Caco-2 (cell line): ENCODE data around the gene RAD51B. TPM values are rescaled to one million over a fixed set of nuclear protein-coding genes. Genes with fewer than 3 reads are reported as not detected.
A peak's percentile ranks its signal among the peaks of the same experiment; 100 is the strongest.

Experiments used
- BruUV-seq: library from RNA; stranded (reverse); fragments of 400-500 nt; replicated peaks from 2 replicates; lab custom pipeline; 2021; lab: Mats Ljungman, UMichigan
- CTCF ChIA-PET: fragments of 300-600 bp; sonication (Branson Sonifier 250); formaldehyde crosslinking; loops from one replicate; lab custom pipeline; 2022; ENCODE audit warnings: antibody characterized with exemption; lab: Charles Lee
- POLR2A ChIA-PET: fragments of 300-600 bp; sonication (Branson Sonifier 250); formaldehyde crosslinking; loops from one replicate; lab custom pipeline; 2022; ENCODE audit warnings: antibody characterized with exemption; lab: Charles Lee
- DNase-seq, 2 experiments: peaks; one replicate each; pipeline versions ENCODE4 v3.0.0 to v3.0.0-alpha.2; 2020 to 2022
- H3K27me3 ChIP-seq: replicated peaks from 2 replicates; pipeline ENCODE4 v1.6.0; 2011; ENCODE audit warnings: low read length; ENCODE audit not compliant: control insufficient read depth, insufficient read depth
- H3K36me3 ChIP-seq: 2 replicates; pipeline ENCODE4 v1.5.1; 2011; ENCODE audit warnings: low read length; ENCODE audit not compliant: control insufficient read depth, insufficient read depth
- H3K4me1 ChIP-seq: fragments of 250-450 bp; sonication (Bioruptor Pico); 2 replicates; pipeline ENCODE4 v1.5.1; 2020; ENCODE audit warnings: mild to moderate bottlenecking
- H3K4me3 ChIP-seq: 2 replicates; pipeline ENCODE4 v1.5.1; 2011; ENCODE audit warnings: low read depth, mild to moderate bottlenecking, control low read depth, low read length
- H3K9me3 ChIP-seq: fragments of 250-450 bp; sonication (Bioruptor Pico); 2 replicates; pipeline ENCODE4 v1.5.1; 2020; ENCODE audit warnings: mild to moderate bottlenecking, moderate library complexity
- H3K27ac Mint-ChIP-seq: one replicate; pipeline ENCODE4 v1.8.0; 2022; ENCODE audit warnings: mixed read lengths; ENCODE audit not compliant: unreplicated experiment
- H3K27me3 Mint-ChIP-seq: one replicate; pipeline ENCODE4 v1.8.0; 2022; ENCODE audit warnings: mixed read lengths; ENCODE audit not compliant: insufficient read depth, unreplicated experiment
- H3K36me3 Mint-ChIP-seq: one replicate; pipeline ENCODE4 v1.8.0; 2022; ENCODE audit warnings: mild to moderate bottlenecking, mixed read lengths; ENCODE audit not compliant: insufficient read depth, unreplicated experiment
- H3K4me1 Mint-ChIP-seq: one replicate; pipeline ENCODE4 v1.8.0; 2022; ENCODE audit warnings: low read depth, mixed read lengths; ENCODE audit not compliant: unreplicated experiment
- H3K4me3 Mint-ChIP-seq: one replicate; pipeline ENCODE4 v1.8.0; 2022; ENCODE audit warnings: mild to moderate bottlenecking, moderate library complexity, mixed read lengths; ENCODE audit not compliant: unreplicated experiment
- H3K9me3 Mint-ChIP-seq: one replicate; pipeline ENCODE4 v1.8.0; 2022; ENCODE audit warnings: mixed read lengths; ENCODE audit not compliant: unreplicated experiment
- CTCF ChIP-seq, 2 experiments: fragments of 200-600 bp in 1 of 2; IDR thresholded peaks; 1 replicate in 1 of 2; 2 replicates in 1 of 2; pipeline versions ENCODE4 v1.5.1 to v1.8.0; 2011 to 2022; ENCODE audit warnings: antibody characterized with exemption in 1 of 2, control low read depth in 1 of 2, inconsistent platforms in 1 of 2, low read depth in 1 of 2, low read length in 1 of 2, mild to moderate bottlenecking in 1 of 2, moderate library complexity in 1 of 2; ENCODE audit not compliant: insufficient read depth in 1 of 2, severe bottlenecking in 1 of 2, unreplicated experiment in 1 of 2
- intact Hi-C: fragments of 100-400 bp; cut with micrococcal nuclease; formaldehyde crosslinking; loops from one replicate; pipeline ENCODE4 v1.10.0; 2022; ENCODE audit not compliant: unreplicated experiment
- total RNA-seq: library from RNA; stranded (reverse); gene quantifications from 2 replicates; pipeline ENCODE4 v1.2.3, GENCODE V29; 2022

RAD51B gene
- total RNA-seq, 1 experiment from 2014 or later: 16.7 TPM

GRCh38 chr14:67800743-67801142, 18.8 kb upstream of the RAD51B start:
- no peaks in the 10 kb centered on the region for H3K9me3 ChIP-seq
- intact Hi-C loops: no loop called here
- CTCF ChIA-PET: interaction anchor here (0.7 kb wide), 1 partner anchor 574 kb away, joined by 3 read pairs; no protein-coding TSS in a partner anchor
- no peaks in the 10 kb centered on the region for H3K9me3 Mint-ChIP-seq
- H3K4me3 Mint-ChIP-seq: no peak overlapping the region
- TF ChIP-seq CTCF (IDR thresholded peaks at IDR 0.05; ENCODE audit: insufficient read depth in 1 of 2, low read depth in 1 of 2, low read length in 1 of 2, severe bottlenecking in 1 of 2, unreplicated experiment in 1 of 2): no peak
- no peak for DNase-seq
- H3K36me3 Mint-ChIP-seq: peaks cover 6% of the 10 kb centered on the region
- no peaks in the 10 kb centered on the region for H3K27me3 ChIP-seq
- H3K4me1 Mint-ChIP-seq: no peaks in the 10 kb centered on the region
- BruUV-seq: no TSS peak
- no peaks in the 10 kb centered on the region for H3K27me3 Mint-ChIP-seq
- POLR2A ChIA-PET: no interaction called here
- no peak overlapping the region for H3K27ac Mint-ChIP-seq
- no peak overlapping the region for H3K4me3 ChIP-seq
- H3K36me3 ChIP-seq: peaks cover 1% of the 10 kb centered on the region
- H3K4me1 ChIP-seq: no peaks in the 10 kb centered on the region

GRCh38 chr14:67806246-67806645, 13.3 kb upstream of the RAD51B start:
- ChIA-PET POLR2A (no interaction called here), CTCF (no interaction called here)
- H3K36me3 ChIP-seq: peaks cover 3% of the 10 kb centered on the region

GRCh38 chr14:67814821-67815220, 4.8 kb upstream of the RAD51B start:
- Histone ChIP-seq H3K4me3 (no peak overlapping the region), H3K9me3 (no peaks in the 10 kb centered on the region), H3K36me3 (no peaks in the 10 kb centered on the region; the same call in 1 of the 2 replicates), H3K27me3 (no peaks in the 10 kb centered on the region), H3K4me1 (peaks cover 12% of the 10 kb centered on the region)
- CTCF ChIA-PET: no interaction called here
- H3K36me3 Mint-ChIP-seq: peaks cover 16% of the 10 kb centered on the region
- H3K9me3 Mint-ChIP-seq: no peaks in the 10 kb centered on the region
- no peaks in the 10 kb centered on the region for H3K4me1 Mint-ChIP-seq
- H3K27me3 Mint-ChIP-seq: no peaks in the 10 kb centered on the region
- H3K27ac Mint-ChIP-seq: no peak overlapping the region
- intact Hi-C loops: no loop called here
- no peak for DNase-seq
- POLR2A ChIA-PET: no interaction called here
- H3K4me3 Mint-ChIP-seq: peak overlapping the region; percentile 88
- no peak for TF ChIP-seq CTCF (IDR thresholded peaks at IDR 0.05; ENCODE audit: insufficient read depth in 1 of 2, low read depth in 1 of 2, low read length in 1 of 2, severe bottlenecking in 1 of 2, unreplicated experiment in 1 of 2)
- no TSS peak for BruUV-seq

More at GRCh38 chr14:67806246-67806645, 13.3 kb upstream of the RAD51B start:
- no peaks in the 10 kb centered on the region for H3K9me3 Mint-ChIP-seq
- H3K4me1 ChIP-seq: no peaks in the 10 kb centered on the region
- no peak overlapping the region for H3K4me3 Mint-ChIP-seq
- BruUV-seq: no TSS peak
- no peak for TF ChIP-seq CTCF (IDR thresholded peaks at IDR 0.05; ENCODE audit: insufficient read depth in 1 of 2, low read depth in 1 of 2, low read length in 1 of 2, severe bottlenecking in 1 of 2, unreplicated experiment in 1 of 2)
- H3K9me3 ChIP-seq: no peaks in the 10 kb centered on the region
- H3K27me3 ChIP-seq: no peaks in the 10 kb centered on the region
- H3K27ac Mint-ChIP-seq: no peak overlapping the region
- DNase-seq: no peak
- intact Hi-C loops: no loop called here
- H3K4me3 ChIP-seq: no peak overlapping the region
- H3K27me3 Mint-ChIP-seq: no peaks in the 10 kb centered on the region
- no peaks in the 10 kb centered on the region for H3K4me1 Mint-ChIP-seq
- peaks cover 19% of the 10 kb centered on the region for H3K36me3 Mint-ChIP-seq
